ENCODE measurements around the gene UBE2O.

The UBE2O gene

DNA sequence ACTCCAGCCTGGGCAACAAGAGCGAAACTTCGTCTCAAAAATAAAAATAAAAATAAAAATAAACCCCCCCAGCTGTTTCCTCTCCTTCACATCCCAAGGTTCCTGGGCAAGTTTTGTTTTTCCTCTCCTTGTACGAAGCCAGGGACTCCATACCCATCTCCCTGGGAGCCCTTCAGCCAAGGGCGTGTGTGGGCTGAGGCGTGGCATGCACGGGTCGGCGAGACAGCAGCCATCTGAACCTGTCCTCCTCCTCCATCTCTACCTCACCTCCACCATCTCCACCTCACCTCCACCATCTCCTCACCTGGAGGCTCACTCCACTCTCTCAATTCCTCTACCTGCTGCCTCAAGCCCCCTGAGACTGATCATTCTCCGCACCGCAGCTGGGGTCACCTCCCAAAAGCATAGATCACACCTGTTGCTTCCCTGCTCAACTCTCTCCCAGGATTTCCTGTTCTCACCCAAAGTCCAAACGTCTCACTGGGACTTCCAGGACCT lies 31.3 kb upstream of the UBE2O start:
- no peak for DNase-seq (ENCODE audit: low read depth)
- TF ChIP-seq, protein P1, sequence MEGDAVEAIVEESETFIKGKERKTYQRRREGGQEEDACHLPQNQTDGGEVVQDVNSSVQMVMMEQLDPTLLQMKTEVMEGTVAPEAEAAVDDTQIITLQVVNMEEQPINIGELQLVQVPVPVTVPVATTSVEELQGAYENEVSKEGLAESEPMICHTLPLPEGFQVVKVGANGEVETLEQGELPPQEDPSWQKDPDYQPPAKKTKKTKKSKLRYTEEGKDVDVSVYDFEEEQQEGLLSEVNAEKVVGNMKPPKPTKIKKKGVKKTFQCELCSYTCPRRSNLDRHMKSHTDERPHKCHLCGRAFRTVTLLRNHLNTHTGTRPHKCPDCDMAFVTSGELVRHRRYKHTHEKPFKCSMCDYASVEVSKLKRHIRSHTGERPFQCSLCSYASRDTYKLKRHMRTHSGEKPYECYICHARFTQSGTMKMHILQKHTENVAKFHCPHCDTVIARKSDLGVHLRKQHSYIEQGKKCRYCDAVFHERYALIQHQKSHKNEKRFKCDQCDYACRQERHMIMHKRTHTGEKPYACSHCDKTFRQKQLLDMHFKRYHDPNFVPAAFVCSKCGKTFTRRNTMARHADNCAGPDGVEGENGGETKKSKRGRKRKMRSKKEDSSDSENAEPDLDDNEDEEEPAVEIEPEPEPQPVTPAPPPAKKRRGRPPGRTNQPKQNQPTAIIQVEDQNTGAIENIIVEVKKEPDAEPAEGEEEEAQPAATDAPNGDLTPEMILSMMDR (IDR thresholded peaks at IDR 0.05; ENCODE audit: insufficient read depth, low read depth, low read length, missing control alignments): no peak
- no peak overlapping the region for H3K4me3 ChIP-seq (ENCODE audit: low read depth, low read length)

DNA sequence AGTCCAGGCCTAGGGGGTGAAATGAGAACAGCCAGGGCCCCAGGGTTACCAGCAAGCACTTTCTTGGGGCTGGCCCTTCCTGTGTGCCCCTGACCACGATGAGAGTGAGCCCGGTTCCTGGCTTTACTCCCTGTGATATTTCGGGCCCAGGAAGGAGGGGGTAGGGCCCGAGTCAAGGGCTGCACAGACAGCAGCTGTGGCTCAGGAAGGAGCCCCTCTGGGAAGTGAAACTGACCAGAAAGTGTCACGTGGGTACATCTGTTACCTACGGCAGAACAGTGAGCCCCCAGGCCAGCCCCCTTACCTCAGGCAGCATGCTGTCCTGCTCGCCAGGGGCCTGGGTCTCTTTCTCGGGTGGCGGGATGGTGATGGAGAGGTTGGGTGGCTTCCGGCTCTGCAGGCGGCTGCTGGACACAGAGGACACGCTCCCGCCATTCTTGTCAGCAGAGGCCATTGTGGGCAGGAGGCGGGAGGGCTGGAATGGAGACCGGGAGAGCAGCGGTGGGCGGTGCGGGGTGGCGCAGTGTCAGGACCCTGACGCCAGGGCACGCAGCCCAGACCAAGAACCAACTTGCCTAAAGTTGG lies 28.2 kb upstream of the UBE2O start:
- H3K4me3 ChIP-seq (ENCODE audit: low read depth, low read length): peak overlapping the region; percentile 83
- TF ChIP-seq, protein P1 (IDR thresholded peaks at IDR 0.05; ENCODE audit: insufficient read depth, low read depth, low read length, missing control alignments): no peak
- peak; percentile 93 for DNase-seq (ENCODE audit: low read depth)

DNA sequence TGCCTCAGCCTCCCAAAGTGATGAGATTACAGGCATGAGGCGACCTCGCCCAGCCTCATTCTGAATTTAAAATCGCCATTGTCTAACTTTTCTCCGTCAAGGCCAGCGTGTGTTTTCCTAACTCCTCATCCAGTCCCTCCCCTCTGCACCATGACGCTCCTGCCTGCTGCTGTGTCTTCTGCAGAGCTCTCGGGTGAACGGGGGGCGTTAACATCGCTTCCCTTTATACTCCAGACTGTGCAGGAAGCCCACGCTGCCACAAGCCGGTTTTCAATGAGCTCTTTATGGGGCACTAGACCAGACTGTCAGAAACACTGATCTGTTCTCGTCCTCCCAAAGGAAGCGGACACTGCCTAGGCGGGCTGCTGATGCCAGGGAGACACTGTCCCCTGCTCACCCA lies 27.7 kb upstream of the UBE2O start:
- TF ChIP-seq, protein P1 (IDR thresholded peaks at IDR 0.05; ENCODE audit: insufficient read depth, low read depth, low read length, missing control alignments): no peak
- peak overlapping the region; percentile 83 for H3K4me3 ChIP-seq (ENCODE audit: low read depth, low read length)
- peak; percentile 79 for DNase-seq (ENCODE audit: low read depth)

DNA sequence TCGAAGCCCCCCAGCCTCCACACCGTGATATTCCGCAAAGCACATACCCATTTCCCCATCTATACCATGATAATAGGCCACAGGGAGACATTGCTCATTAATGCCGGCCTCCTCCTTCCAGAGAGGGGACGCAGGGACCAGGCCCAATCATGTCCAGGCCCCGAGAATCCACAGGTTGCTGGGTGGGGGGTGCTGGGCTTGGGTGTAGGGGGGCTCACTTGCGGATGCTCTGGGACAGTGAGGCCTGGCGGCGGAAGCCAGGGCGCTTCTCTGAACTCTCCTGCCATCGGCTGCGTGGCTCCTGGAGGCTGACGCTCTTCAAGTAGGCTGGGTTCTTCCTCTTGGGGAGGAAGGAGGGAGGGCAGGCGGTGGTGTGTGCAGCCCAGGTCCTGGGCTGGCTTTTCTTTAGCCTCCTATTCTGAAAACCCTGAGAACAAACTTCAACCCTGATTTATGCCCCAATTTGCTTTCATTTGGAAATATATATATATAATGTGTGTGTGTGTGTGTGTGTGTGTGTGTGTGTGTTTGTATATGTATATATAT lies 26.6 kb upstream of the UBE2O start:
- TF ChIP-seq, protein P1 (IDR thresholded peaks at IDR 0.05; ENCODE audit: insufficient read depth, low read depth, low read length, missing control alignments): no peak

DNA sequence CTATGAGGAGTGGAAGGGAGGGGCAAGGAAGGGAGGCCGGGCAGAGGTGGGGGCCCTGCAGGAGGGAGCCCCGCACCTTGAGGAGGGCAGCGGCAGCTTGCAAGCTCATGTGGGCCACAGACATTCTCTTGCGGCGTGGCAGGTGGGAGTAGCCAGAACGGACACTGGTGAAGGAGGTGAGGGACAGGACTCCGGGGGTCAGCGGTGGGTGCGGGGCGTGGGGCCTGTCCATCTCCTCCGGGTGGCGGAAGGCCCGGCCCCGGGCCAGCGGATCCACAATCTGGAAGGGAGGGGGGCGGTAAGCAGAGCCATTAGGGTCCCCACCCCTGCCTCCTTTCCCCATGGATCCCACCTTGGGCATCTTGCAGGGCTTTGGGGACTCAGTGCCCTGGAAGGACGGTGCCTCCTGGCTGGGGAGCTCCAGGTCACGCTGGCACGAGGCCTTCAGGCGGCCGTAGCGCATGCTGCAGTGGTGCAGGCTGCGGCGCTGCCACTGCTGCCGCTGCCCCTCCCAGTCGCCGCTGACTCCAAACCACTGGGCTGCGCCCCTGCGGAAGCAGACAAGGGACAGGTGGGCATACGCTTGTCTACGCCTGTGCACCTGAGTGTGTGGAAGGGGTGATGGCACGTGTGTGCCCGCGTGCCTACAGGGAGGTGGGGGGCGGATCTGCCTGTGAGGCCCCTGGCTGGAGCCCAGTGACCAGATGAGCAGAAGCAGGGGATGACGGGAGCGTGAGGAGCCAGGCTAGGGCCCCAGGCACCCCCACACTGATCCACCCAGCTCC lies 26.0 kb upstream of the UBE2O start:
- no peak for DNase-seq (ENCODE audit: low read depth)
- TF ChIP-seq, protein P1 (IDR thresholded peaks at IDR 0.05; ENCODE audit: insufficient read depth, low read depth, low read length, missing control alignments): no peak

More for the DNA sequence above, 26.6 kb upstream of the UBE2O start:
- peak; percentile 57 for DNase-seq (ENCODE audit: low read depth)
- H3K4me3 ChIP-seq (ENCODE audit: low read depth, low read length): no peak overlapping the region

GRCh38 chr17:76478097-76478496 lies 25.1 kb upstream of the UBE2O start:
- H3K4me3 ChIP-seq (ENCODE audit: low read depth, low read length): no peak overlapping the region
- TF ChIP-seq, protein P1 (IDR thresholded peaks at IDR 0.05; ENCODE audit: insufficient read depth, low read depth, low read length, missing control alignments): no peak
- DNase-seq (ENCODE audit: low read depth): no peak

More for the DNA sequence above, 26.0 kb upstream of the UBE2O start:
- no peak overlapping the region for H3K4me3 ChIP-seq (ENCODE audit: low read depth, low read length)

Data from GM12865 (cell line).